ENCODE results near the gene CTU1.

The CTU1 gene

GRCh38 chr19:51065221-51065960, 42.8 kb downstream of the CTU1 start:
- no peak for DNase-seq (ENCODE audit: low read depth, low spot score)
- POLR2A ChIA-PET = no interaction called here
- H3K4me3 ChIP-seq (ENCODE audit: low read depth, low read length) = no peak overlapping the region
- no peak for TF ChIP-seq CTCF (IDR thresholded peaks at IDR 0.05; ENCODE audit: insufficient read depth, low read length, missing control alignments)
- CTCF ChIA-PET = no interaction called here

- H3K4me3 ChIP-seq (ENCODE audit: low read depth, low read length) = no peak within 1 kb of the TSS
- DNase-seq (ENCODE audit: low read depth, low spot score) = no peak
- CTCF ChIA-PET = no interaction called here
- POLR2A ChIA-PET = no interaction called here
- TF ChIP-seq CTCF (IDR thresholded peaks at IDR 0.05; ENCODE audit: insufficient read depth, low read length, missing control alignments) = no peak
Measured at GRCh38 chr19:51064534-51065220, 43.5 kb downstream of the CTU1 start, which contains the start of gene KLK13. Gene KLK13 (minus strand): TSS chr19:51065092. CDS start chr19:51065067, 25 bp downstream.

GRCh38 chr19:51063664-51064063, 44.5 kb downstream of the CTU1 start:
- no peak overlapping the region for H3K4me3 ChIP-seq (ENCODE audit: low read depth, low read length)
- DNase-seq (ENCODE audit: low read depth, low spot score) = no peak
- ChIA-PET POLR2A (no interaction called here), CTCF (no interaction called here)
- no peak for TF ChIP-seq CTCF (IDR thresholded peaks at IDR 0.05; ENCODE audit: insufficient read depth, low read length, missing control alignments)

GRCh38 chr19:51060973-51061372, 47.2 kb downstream of the CTU1 start:
- no peak for TF ChIP-seq CTCF (IDR thresholded peaks at IDR 0.05; ENCODE audit: insufficient read depth, low read length, missing control alignments)
- POLR2A ChIA-PET = no interaction called here
- no peak for DNase-seq (ENCODE audit: low read depth, low spot score)
- H3K4me3 ChIP-seq (ENCODE audit: low read depth, low read length) = no peak overlapping the region
- CTCF ChIA-PET = no interaction called here

- TF ChIP-seq CTCF (IDR thresholded peaks at IDR 0.05; ENCODE audit: insufficient read depth, low read length, missing control alignments) = no peak
- ChIA-PET CTCF (no interaction called here), POLR2A (no interaction called here)
- DNase-seq (ENCODE audit: low read depth, low spot score) = no peak
- H3K4me3 ChIP-seq (ENCODE audit: low read depth, low read length) = no peak overlapping the region
Measured at GRCh38 chr19:51060336-51060735, 47.9 kb downstream of the CTU1 start.

GRCh38 chr19:51059715-51060114, 48.5 kb downstream of the CTU1 start:
- ChIA-PET POLR2A (no interaction called here), CTCF (no interaction called here)
- no peak overlapping the region for H3K4me3 ChIP-seq (ENCODE audit: low read depth, low read length)
- no peak for DNase-seq (ENCODE audit: low read depth, low spot score)
- no peak for TF ChIP-seq CTCF (IDR thresholded peaks at IDR 0.05; ENCODE audit: insufficient read depth, low read length, missing control alignments)
